ENCODE results near the gene MFGE8. TPM values are rescaled to one million over a fixed set of nuclear protein-coding genes. Genes with fewer than 3 reads are reported as not detected.

Gene MFGE8
- polyA plus RNA-seq, 2 of the 4 experiments (the other 2 are of a cell fraction) = 206 to 403 TPM

DNA sequence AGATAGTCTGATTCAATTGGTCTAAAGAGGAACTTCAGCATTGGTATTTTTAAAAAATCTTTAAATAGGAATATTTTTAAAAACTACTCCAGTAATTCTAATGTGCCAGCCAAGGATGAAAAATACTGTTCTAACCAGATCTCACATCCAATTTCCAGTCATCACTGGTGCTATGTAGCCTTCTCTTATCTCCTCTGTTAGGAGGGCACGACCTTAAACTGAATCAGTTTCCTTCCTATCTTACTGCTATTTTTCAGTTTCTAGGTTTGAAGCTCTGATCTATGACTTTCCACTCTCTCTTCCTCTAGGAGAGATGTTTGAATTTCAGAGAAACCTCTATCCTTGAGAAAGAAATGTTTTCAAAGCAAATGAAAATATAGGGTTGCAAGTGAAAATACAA, 49.8 kb downstream of the MFGE8 start:
- DNase-seq (ENCODE audit: low read depth in 1 of 2, low spot score in 1 of 2) (no peak), ATAC-seq (no peak), FAIRE-seq (no peak)
- TF ChIP-seq MAFK (IDR thresholded peaks at IDR 0.05; ENCODE audit: partially characterized antibody) = no peak
- TF ChIP-seq FOSB (CRISPR knock-in tag; IDR thresholded peaks at IDR 0.05) = no peak
- TF ChIP-seq POLR2A (IDR thresholded peaks at IDR 0.05; ENCODE audit: low read length) = no peak
- TF ChIP-seq CBX2 (IDR thresholded peaks at IDR 0.05; ENCODE audit: borderline replicate concordance, low read depth) = no peak
- TF ChIP-seq NR3C1 (IDR thresholded peaks at IDR 0.05) = no peak
- no peak for TF ChIP-seq FOSL2 (IDR thresholded peaks at IDR 0.05)
- no peak for TF ChIP-seq FOSL2 (CRISPR knock-in tag; IDR thresholded peaks at IDR 0.05)
- TF ChIP-seq, protein P1, sequence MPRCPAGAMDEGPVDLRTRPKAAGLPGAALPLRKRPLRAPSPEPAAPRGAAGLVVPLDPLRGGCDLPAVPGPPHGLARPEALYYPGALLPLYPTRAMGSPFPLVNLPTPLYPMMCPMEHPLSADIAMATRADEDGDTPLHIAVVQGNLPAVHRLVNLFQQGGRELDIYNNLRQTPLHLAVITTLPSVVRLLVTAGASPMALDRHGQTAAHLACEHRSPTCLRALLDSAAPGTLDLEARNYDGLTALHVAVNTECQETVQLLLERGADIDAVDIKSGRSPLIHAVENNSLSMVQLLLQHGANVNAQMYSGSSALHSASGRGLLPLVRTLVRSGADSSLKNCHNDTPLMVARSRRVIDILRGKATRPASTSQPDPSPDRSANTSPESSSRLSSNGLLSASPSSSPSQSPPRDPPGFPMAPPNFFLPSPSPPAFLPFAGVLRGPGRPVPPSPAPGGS (IDR thresholded peaks at IDR 0.05) = no peak
- H3K27ac ChIP-seq = no peak overlapping the region
- CTCF ChIA-PET = interaction anchor here (0.8 to 4.3 kb wide), 5 partner anchors 8 to 314 kb away, joined by 4 to 23 read pairs (median 15); no protein-coding TSS in a partner anchor
- H3K9me3 ChIP-seq = no peaks in the 10 kb centered on the region
- 10% methylated on average over 1 of the region's 1 CpG for WGBS (ENCODE audit: missing lambda C conversion rate)
- no peak overlapping the region for H3K4me3 ChIP-seq
- no peak overlapping the region for H3K4me2 ChIP-seq
- POLR2A ChIA-PET = no interaction called here
- no peaks in the 10 kb centered on the region for H3K4me1 ChIP-seq

DNA sequence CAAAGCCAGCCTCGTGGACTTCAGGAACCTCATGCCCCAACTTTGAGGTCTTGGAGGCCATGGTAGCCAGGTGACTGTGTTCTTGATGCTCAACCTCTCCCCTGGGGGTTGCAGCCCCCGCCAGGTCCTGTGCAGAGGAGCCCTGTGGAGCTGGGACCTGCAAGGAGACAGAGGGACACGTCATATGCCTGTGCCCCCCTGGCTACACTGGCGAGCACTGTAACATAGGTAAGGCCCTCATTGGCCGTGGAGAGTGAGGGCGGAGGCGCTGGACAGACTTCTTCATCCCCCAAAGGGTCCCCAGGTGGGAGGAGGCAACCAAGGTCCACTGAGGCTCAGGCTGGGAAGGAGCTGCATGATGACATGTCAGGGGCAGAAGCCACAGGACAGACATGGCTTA, 53.0 kb downstream of the MFGE8 start:
- FAIRE-seq = no peak
- POLR2A ChIA-PET = no interaction called here

DNA sequence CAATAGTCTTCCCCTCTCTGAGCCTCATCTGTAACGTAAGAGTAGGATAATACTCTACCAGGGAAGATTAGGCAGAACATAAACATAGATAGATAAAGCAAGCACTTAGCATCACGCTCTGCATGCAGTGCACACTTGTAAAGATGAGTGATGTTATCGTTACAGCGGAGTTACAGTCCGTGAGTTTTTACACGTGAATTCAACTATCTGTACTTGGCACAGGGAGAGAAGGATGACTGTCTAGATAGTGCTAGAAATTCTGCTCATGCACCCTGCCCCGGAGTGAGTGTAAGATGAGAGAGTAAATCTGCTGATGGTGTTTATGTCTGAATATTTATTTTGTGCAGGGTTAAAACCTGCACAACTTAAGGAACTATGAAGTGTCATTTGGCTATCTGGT, 53.6 kb downstream of the MFGE8 start:
- POLR2A ChIA-PET = no interaction called here
- no peaks in the 10 kb centered on the region for H3K4me1 ChIP-seq
- ATAC-seq (peak in 1 of 2 experiments; percentile 29; a peak in 3 of 6 replicates), DNase-seq (ENCODE audit: low read depth in 1 of 2, low spot score in 1 of 2) (no peak), FAIRE-seq (no peak)
- TF ChIP-seq ZFP36 (IDR thresholded peaks at IDR 0.05; ENCODE audit: borderline replicate concordance, partially characterized antibody) (peak; percentile 15), EP300 (IDR thresholded peaks at IDR 0.05) (no peak)
- H3K9me3 ChIP-seq = peaks cover 18% of the 10 kb centered on the region
- no peak overlapping the region for H3K4me2 ChIP-seq
- WGBS (ENCODE audit: missing lambda C conversion rate) = 50% methylated on average over 7 of the region's 7 CpGs
- H3K4me3 ChIP-seq = no peak overlapping the region
- CTCF ChIA-PET = interaction anchor here (1.4 to 4.3 kb wide), 2 partner anchors 11 to 307 kb away, joined by 4 to 23 read pairs; no protein-coding TSS in a partner anchor
- no peak overlapping the region for H3K27ac ChIP-seq

More for the DNA sequence above, 53.0 kb downstream of the MFGE8 start:
- ATAC-seq (peak in 1 of 2 experiments; percentile 18; a peak in 1 of 6 replicates), DNase-seq (ENCODE audit: low read depth in 1 of 2, low spot score in 1 of 2) (no peak)
- Histone ChIP-seq H3K4me3 (no peak overlapping the region), H3K4me1 (no peaks in the 10 kb centered on the region), H3K9me3 (peaks cover 12% of the 10 kb centered on the region), H3K4me2 (no peak overlapping the region), H3K27ac (no peak overlapping the region)
- WGBS (ENCODE audit: missing lambda C conversion rate) = 26% methylated on average over 5 of the region's 7 CpGs
- TF ChIP-seq, protein P1 (IDR thresholded peaks at IDR 0.05) = no peak
- CTCF ChIA-PET = interaction anchor here (0.8 to 4.3 kb wide), 4 partner anchors 11 to 307 kb away, joined by 3 to 23 read pairs (median 4); no protein-coding TSS in a partner anchor

DNA sequence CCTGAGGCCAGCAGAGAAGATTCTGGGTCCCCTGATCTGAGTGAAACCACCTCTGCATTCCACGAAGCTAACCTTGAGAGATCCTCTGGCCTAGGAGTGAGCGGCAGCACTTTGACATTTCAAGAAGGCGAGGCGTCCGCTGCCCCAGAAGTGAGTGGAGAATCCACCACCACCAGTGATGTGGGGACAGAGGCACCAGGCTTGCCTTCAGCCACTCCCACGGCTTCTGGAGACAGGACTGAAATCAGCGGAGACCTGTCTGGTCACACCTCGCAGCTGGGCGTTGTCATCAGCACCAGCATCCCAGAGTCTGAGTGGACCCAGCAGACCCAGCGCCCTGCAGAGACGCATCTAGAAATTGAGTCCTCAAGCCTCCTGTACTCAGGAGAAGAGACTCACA, 54.2 kb downstream of the MFGE8 start:
- DNase-seq (ENCODE audit: low read depth in 1 of 2, low spot score in 1 of 2) (no peak), ATAC-seq (peak in 1 of 2 experiments; percentile 27; a peak in 3 of 6 replicates), FAIRE-seq (no peak)
- WGBS (ENCODE audit: missing lambda C conversion rate) = 61% methylated on average over 11 of the region's 11 CpGs
- no peaks in the 10 kb centered on the region for H3K4me1 ChIP-seq
- H3K4me2 ChIP-seq = no peak overlapping the region
- POLR2A ChIA-PET = no interaction called here
- H3K9me3 ChIP-seq = peaks cover 23% of the 10 kb centered on the region
- H3K4me3 ChIP-seq = no peak overlapping the region
- TF ChIP-seq POLR2AphosphoS2 (conservative IDR thresholded peaks at IDR 0.05; ENCODE audit: low read length) = no peak
- TF ChIP-seq KDM1A (IDR thresholded peaks at IDR 0.05; ENCODE audit: low read depth) = no peak
- TF ChIP-seq CHD2 (IDR thresholded peaks at IDR 0.05; ENCODE audit: low read length, partially characterized antibody) = no peak
- no peak for TF ChIP-seq RFX5 (IDR thresholded peaks at IDR 0.05)
- TF ChIP-seq NFE2L2 (conservative IDR thresholded peaks at IDR 0.05; ENCODE audit: low read length) = no peak
- TF ChIP-seq ZFP36 (IDR thresholded peaks at IDR 0.05; ENCODE audit: borderline replicate concordance, partially characterized antibody) = no peak
- CTCF ChIA-PET = interaction anchor here (0.8 to 4.3 kb wide), 3 partner anchors 12 to 308 kb away, joined by 4 to 23 read pairs (median 4); no protein-coding TSS in a partner anchor
- H3K27ac ChIP-seq = no peak overlapping the region

DNA sequence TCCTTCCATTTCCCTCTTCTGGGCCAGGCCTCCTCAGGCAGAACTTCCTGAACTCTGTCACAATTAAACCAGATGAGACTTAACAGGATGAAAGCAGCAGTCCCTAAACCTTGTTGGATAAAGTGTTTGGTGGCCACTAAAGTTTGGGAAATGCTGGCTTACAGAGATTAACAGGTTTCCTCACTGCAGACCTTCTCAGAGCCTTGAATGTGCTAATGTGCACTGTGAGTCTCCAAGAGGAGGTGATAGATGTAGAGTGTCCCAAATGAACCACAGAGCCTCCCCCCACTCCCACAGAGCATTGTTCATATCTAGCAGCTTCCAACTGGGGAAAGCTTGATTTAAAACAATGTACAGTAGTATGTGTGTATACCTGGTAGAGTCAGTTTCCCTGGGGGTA, 60.7 kb downstream of the MFGE8 start:
- Histone ChIP-seq H3K9me3 (peaks cover 20% of the 10 kb centered on the region), H3K27ac (no peak overlapping the region), H3K4me3 (no peak overlapping the region), H3K4me2 (no peak overlapping the region), H3K4me1 (no peaks in the 10 kb centered on the region)
- ChIA-PET CTCF (no interaction called here), POLR2A (no interaction called here)
- ATAC-seq (no peak), DNase-seq (ENCODE audit: low read depth in 1 of 2, low spot score in 1 of 2) (no peak), FAIRE-seq (no peak)
- TF ChIP-seq HOXB5 (CRISPR knock-in tag; IDR thresholded peaks at IDR 0.05) = no peak
- TF ChIP-seq ZC3H11A (IDR thresholded peaks at IDR 0.05) = no peak
- no peak for TF ChIP-seq HDAC2 (IDR thresholded peaks at IDR 0.05)
- no peak for TF ChIP-seq MAZ (IDR thresholded peaks at IDR 0.05; ENCODE audit: borderline replicate concordance, low read depth, low read length)
- no peak for TF ChIP-seq ZFP36 (IDR thresholded peaks at IDR 0.05; ENCODE audit: borderline replicate concordance, partially characterized antibody)
- no peak for TF ChIP-seq FOXS1 (CRISPR knock-in tag; IDR thresholded peaks at IDR 0.05)
- no peak for TF ChIP-seq POLR2AphosphoS2 (conservative IDR thresholded peaks at IDR 0.05; ENCODE audit: low read length)
- TF ChIP-seq, protein P2, sequence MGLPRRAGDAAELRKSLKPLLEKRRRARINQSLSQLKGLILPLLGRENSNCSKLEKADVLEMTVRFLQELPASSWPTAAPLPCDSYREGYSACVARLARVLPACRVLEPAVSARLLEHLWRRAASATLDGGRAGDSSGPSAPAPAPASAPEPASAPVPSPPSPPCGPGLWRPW (IDR thresholded peaks at IDR 0.05) = no peak
- TF ChIP-seq FOSL2 (IDR thresholded peaks at IDR 0.05) = no peak
- TF ChIP-seq FOSL2 (CRISPR knock-in tag; IDR thresholded peaks at IDR 0.05) = no peak
- TF ChIP-seq, protein P3, sequence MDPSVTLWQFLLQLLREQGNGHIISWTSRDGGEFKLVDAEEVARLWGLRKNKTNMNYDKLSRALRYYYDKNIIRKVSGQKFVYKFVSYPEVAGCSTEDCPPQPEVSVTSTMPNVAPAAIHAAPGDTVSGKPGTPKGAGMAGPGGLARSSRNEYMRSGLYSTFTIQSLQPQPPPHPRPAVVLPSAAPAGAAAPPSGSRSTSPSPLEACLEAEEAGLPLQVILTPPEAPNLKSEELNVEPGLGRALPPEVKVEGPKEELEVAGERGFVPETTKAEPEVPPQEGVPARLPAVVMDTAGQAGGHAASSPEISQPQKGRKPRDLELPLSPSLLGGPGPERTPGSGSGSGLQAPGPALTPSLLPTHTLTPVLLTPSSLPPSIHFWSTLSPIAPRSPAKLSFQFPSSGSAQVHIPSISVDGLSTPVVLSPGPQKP (IDR thresholded peaks at IDR 0.05; ENCODE audit: low read depth, low read length) = no peak
- TF ChIP-seq, protein P4, sequence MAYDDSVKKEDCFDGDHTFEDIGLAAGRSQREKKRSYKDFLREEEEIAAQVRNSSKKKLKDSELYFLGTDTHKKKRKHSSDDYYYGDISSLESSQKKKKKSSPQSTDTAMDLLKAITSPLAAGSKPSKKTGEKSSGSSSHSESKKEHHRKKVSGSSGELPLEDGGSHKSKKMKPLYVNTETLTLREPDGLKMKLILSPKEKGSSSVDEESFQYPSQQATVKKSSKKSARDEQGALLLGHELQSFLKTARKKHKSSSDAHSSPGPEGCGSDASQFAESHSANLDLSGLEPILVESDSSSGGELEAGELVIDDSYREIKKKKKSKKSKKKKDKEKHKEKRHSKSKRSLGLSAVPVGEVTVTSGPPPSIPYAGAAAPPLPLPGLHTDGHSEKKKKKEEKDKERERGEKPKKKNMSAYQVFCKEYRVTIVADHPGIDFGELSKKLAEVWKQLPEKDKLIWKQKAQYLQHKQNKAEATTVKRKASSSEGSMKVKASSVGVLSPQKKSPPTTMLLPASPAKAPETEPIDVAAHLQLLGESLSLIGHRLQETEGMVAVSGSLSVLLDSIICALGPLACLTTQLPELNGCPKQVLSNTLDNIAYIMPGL (CRISPR knock-in tag; IDR thresholded peaks at IDR 0.05; ENCODE audit: borderline replicate concordance) = no peak

All from A549 (cell line).